Adrenal gland (tissue), 5 donors: ENCODE results near the gene FMO2.

ENCODE experiments used
- CTCF ChIP-seq, 6 experiments: fragments of 450-650 bp in 4 of 6; fragments of 200-600 bp in 2 of 6; sonication (generic) in 1 of 6; IDR thresholded peaks; 1 replicate in 5 of 6; 2 replicates in 1 of 6; pipeline versions ENCODE4 v1.5.1 to v1.8.0; 2016 to 2021; ENCODE audit warnings: antibody characterized with exemption in 6 of 6, mild to moderate bottlenecking in 2 of 6, moderate library complexity in 1 of 6
- POLR2A ChIP-seq, 2 donors: fragments of 450-650 bp; IDR thresholded peaks; one replicate each; pipeline ENCODE4 v1.6.1; 2017; ENCODE audit warnings: antibody characterized with exemption in 2 of 2, mild to moderate bottlenecking in 2 of 2, moderate library complexity in 1 of 2
- donor health status: DM: no; HTN: no; CAD: no.

- no peak for TF ChIP-seq CTCF (IDR thresholded peaks at IDR 0.05)
- TF ChIP-seq POLR2A (IDR thresholded peaks at IDR 0.05), result no peak
Observed at GRCh38 chr1:171231326-171231725, 46.2 kb downstream of the FMO2 start.
